Measurements from ENCODE around the gene SCUBE3.

- no peak for TF ChIP-seq EZH2 (IDR thresholded peaks at IDR 0.05; ENCODE audit: low read depth, unreplicated experiment)
- no peak for TF ChIP-seq CTCF (conservative IDR thresholded peaks at IDR 0.05; ENCODE audit: low read depth in 2 of 2)
- TF ChIP-seq EZH2phosphoT487 (IDR thresholded peaks at IDR 0.05; ENCODE audit: unreplicated experiment): no peak
- TF ChIP-seq POLR2AphosphoS5 (IDR thresholded peaks at IDR 0.05; ENCODE audit: low read depth): no peak
- no peak for TF ChIP-seq REST (IDR thresholded peaks at IDR 0.05; ENCODE audit: unreplicated experiment)
These were observed 48.9 kb upstream of the SCUBE3 start for GRCh38 chr6:35164868-35165267.

Measured in GM23338 (cell line).